A673 (cell line): ENCODE results near the gene ARHGAP6.

Experiments
- CTCF ChIP-seq: fragments of 300-800, 200-600 bp; sonication (generic); conservative IDR thresholded peaks from 2 replicates; pipeline ENCODE4 v1.5.1; 2017; ENCODE audit warnings: low read depth, mild to moderate bottlenecking, antibody characterized with exemption, low read length, moderate library complexity, mixed read lengths
- EZH2 ChIP-seq: fragments of 200-600 bp; sonication (generic); IDR thresholded peaks from 2 replicates; pipeline ENCODE4 v1.6.1; 2017; ENCODE audit warnings: borderline replicate concordance, low read depth, mild to moderate bottlenecking, mixed read lengths, antibody characterized with exemption, low read length; ENCODE audit not compliant: poor library complexity, severe bottlenecking

DNA sequence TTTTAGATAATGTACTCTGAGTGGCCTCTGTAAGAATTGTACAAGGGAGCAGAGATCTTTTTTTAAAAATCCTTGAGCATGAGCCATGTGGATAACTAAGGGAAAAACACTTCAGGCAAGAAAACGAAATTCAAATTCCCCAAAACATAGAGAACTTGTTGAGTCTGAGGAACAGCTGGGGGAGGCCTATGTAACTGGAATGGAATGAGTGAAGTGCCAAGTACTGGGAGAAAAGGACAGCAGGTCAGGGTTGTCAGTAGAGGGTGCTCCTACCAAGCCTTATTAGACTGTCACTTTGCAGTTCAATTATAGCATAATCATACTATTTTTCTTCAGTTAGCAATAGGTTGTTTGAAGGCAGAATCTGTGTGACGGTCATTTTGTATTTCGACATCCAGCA lies 135.1 kb downstream of the ARHGAP6 start:
- TF ChIP-seq CTCF (no peak), EZH2 (no peak)
